Adrenal gland (tissue), 5 donors: ENCODE data around the gene SCNN1B.

ENCODE experiments used
- POLR2A ChIP-seq, 2 donors: fragments of 450-650 bp; IDR thresholded peaks; one replicate each; pipeline ENCODE4 v1.6.1; 2017; ENCODE audit warnings: antibody characterized with exemption in 2 of 2, mild to moderate bottlenecking in 2 of 2, moderate library complexity in 1 of 2
- TF ChIP-seq, protein P1 (sequence below), 6 experiments: fragments of 450-650 bp in 4 of 6; fragments of 200-600 bp in 2 of 6; sonication (generic) in 1 of 6; IDR thresholded peaks; 1 replicate in 5 of 6; 2 replicates in 1 of 6; pipeline versions ENCODE4 v1.5.1 to v1.8.0; 2016 to 2021; ENCODE audit warnings: antibody characterized with exemption in 6 of 6, mild to moderate bottlenecking in 2 of 6, moderate library complexity in 1 of 6
- donor health status: DM: no; HTN: no; CAD: no.

- TF ChIP-seq, protein P1, sequence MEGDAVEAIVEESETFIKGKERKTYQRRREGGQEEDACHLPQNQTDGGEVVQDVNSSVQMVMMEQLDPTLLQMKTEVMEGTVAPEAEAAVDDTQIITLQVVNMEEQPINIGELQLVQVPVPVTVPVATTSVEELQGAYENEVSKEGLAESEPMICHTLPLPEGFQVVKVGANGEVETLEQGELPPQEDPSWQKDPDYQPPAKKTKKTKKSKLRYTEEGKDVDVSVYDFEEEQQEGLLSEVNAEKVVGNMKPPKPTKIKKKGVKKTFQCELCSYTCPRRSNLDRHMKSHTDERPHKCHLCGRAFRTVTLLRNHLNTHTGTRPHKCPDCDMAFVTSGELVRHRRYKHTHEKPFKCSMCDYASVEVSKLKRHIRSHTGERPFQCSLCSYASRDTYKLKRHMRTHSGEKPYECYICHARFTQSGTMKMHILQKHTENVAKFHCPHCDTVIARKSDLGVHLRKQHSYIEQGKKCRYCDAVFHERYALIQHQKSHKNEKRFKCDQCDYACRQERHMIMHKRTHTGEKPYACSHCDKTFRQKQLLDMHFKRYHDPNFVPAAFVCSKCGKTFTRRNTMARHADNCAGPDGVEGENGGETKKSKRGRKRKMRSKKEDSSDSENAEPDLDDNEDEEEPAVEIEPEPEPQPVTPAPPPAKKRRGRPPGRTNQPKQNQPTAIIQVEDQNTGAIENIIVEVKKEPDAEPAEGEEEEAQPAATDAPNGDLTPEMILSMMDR (IDR thresholded peaks at IDR 0.05) = no peak
- no peak for TF ChIP-seq POLR2A (IDR thresholded peaks at IDR 0.05)
Measured at GRCh38 chr16:23282568-23282967, 19.5 kb upstream of the SCNN1B start.
